H1 (cell line): Measurements from ENCODE around the gene MYO3A. TPM values are rescaled to one million over a fixed set of nuclear protein-coding genes. Genes with fewer than 3 reads are reported as not detected.
A peak's percentile ranks its signal among the peaks of the same experiment; 100 is the strongest.

Source experiments
- EZH2 ChIP-seq: fragments of 200-600 bp; sonication (generic); IDR thresholded peaks from 2 replicates; pipeline ENCODE4 v1.7.1; 2012; ENCODE audit warnings: low read depth, mild to moderate bottlenecking, moderate library complexity, low read length, inconsistent platforms; ENCODE audit not compliant: severe bottlenecking
- GABPA ChIP-seq: IDR thresholded peaks from 2 replicates; pipeline ENCODE4 v1.6.1; 2011; ENCODE audit warnings: mild to moderate bottlenecking, low read length, moderate library complexity, borderline replicate concordance; ENCODE audit not compliant: insufficient read depth
- RAD21 ChIP-seq, 2 experiments: IDR thresholded peaks in 1 of 2; conservative IDR thresholded peaks in 1 of 2; 2 replicates each; pipeline ENCODE4 v1.6.1; 2011; ENCODE audit warnings: low read depth in 2 of 2, low read length in 2 of 2, improper control_type of control experiment in 1 of 2, inconsistent platforms in 1 of 2, mild to moderate bottlenecking in 1 of 2, moderate library complexity in 1 of 2
- RBBP5 ChIP-seq: IDR thresholded peaks from 2 replicates; pipeline ENCODE4 v1.7.1; 2012; ENCODE audit warnings: low read depth, mild to moderate bottlenecking, inconsistent platforms, low read length, moderate library complexity, borderline replicate concordance
- RNF2 ChIP-seq: fragments of 200-900, 300-1000 bp; sonication (generic); IDR thresholded peaks from 2 replicates; pipeline ENCODE4 v1.7.1; 2016; ENCODE audit warnings: borderline replicate concordance, low read depth, mild to moderate bottlenecking, antibody characterized with exemption, low read length; ENCODE audit not compliant: poor library complexity, severe bottlenecking; ENCODE audit errors: missing control alignments
- SIRT6 ChIP-seq: IDR thresholded peaks from one replicate; pipeline ENCODE4 v1.7.1; 2012; ENCODE audit warnings: low read length, inconsistent platforms
- TEAD4 ChIP-seq: IDR thresholded peaks from 2 replicates; pipeline ENCODE4 v1.6.1; 2012; ENCODE audit warnings: low read depth, low read length, inconsistent platforms, mixed read lengths
- polyA plus RNA-seq, 7 experiments: library from polyadenylated mRNA; depleted of rRNA in 3 of 7; stranded (reverse) in 5 of 7; unstranded in 2 of 7; fragments of >200 nt in 5 of 7; fragments of 200-250 nt in 2 of 7; gene quantifications; 1 replicate in 5 of 7; 2 replicates in 1 of 7; 4 replicates in 1 of 7; pipeline versions ENCODE4 v1.2.1 to v1.2.3, GENCODE V29; 2011 to 2013; ENCODE audit warnings: missing spikeins in 2 of 7, mixed read lengths in 2 of 7
- total RNA-seq: library from RNA; stranded (reverse); fragmentation: NEBNext Ultra II Directional; extraction: Animal tissue kit (Norgen Biotek cat#: 25700); gene quantifications from 2 replicates; pipeline ENCODE4 v1.2.1, GENCODE V29; 2021
- TF ChIP-seq, protein P1 (sequence below): fragments of 300-600 bp; sonication (generic); IDR thresholded peaks from 2 replicates; pipeline ENCODE4 v1.7.1; 2012; ENCODE audit warnings: low read length, moderate library complexity, mild to moderate bottlenecking, inconsistent platforms; ENCODE audit not compliant: insufficient replicate concordance

The MYO3A gene
- total and polyA plus RNA-seq, 2 of the 8 experiments (the other 6 are each of a cell fraction or from before 2014, with no cell fraction given) = 3.9 to 5.3 TPM

DNA sequence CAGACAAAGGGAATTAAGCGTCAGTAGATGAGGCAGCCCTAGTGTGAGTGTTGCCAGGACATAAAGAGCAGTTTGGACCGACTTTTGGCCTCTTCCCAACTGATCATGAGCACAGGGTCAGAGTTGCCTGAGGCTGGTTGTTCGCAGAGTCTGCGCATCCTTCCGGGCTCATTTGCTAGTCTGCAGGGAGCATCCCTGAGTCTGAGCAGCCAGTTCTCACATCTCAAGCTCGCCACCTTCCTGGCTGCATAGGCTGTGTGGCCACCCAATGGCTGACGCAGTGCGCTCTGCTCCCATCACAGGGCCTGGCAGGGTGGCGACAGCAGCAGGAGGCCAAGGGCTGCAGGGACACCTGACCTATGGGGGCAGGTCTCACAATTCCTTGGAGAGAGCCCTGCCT, 287.5 kb downstream of the MYO3A start (continued):
- TF ChIP-seq, protein P1, sequence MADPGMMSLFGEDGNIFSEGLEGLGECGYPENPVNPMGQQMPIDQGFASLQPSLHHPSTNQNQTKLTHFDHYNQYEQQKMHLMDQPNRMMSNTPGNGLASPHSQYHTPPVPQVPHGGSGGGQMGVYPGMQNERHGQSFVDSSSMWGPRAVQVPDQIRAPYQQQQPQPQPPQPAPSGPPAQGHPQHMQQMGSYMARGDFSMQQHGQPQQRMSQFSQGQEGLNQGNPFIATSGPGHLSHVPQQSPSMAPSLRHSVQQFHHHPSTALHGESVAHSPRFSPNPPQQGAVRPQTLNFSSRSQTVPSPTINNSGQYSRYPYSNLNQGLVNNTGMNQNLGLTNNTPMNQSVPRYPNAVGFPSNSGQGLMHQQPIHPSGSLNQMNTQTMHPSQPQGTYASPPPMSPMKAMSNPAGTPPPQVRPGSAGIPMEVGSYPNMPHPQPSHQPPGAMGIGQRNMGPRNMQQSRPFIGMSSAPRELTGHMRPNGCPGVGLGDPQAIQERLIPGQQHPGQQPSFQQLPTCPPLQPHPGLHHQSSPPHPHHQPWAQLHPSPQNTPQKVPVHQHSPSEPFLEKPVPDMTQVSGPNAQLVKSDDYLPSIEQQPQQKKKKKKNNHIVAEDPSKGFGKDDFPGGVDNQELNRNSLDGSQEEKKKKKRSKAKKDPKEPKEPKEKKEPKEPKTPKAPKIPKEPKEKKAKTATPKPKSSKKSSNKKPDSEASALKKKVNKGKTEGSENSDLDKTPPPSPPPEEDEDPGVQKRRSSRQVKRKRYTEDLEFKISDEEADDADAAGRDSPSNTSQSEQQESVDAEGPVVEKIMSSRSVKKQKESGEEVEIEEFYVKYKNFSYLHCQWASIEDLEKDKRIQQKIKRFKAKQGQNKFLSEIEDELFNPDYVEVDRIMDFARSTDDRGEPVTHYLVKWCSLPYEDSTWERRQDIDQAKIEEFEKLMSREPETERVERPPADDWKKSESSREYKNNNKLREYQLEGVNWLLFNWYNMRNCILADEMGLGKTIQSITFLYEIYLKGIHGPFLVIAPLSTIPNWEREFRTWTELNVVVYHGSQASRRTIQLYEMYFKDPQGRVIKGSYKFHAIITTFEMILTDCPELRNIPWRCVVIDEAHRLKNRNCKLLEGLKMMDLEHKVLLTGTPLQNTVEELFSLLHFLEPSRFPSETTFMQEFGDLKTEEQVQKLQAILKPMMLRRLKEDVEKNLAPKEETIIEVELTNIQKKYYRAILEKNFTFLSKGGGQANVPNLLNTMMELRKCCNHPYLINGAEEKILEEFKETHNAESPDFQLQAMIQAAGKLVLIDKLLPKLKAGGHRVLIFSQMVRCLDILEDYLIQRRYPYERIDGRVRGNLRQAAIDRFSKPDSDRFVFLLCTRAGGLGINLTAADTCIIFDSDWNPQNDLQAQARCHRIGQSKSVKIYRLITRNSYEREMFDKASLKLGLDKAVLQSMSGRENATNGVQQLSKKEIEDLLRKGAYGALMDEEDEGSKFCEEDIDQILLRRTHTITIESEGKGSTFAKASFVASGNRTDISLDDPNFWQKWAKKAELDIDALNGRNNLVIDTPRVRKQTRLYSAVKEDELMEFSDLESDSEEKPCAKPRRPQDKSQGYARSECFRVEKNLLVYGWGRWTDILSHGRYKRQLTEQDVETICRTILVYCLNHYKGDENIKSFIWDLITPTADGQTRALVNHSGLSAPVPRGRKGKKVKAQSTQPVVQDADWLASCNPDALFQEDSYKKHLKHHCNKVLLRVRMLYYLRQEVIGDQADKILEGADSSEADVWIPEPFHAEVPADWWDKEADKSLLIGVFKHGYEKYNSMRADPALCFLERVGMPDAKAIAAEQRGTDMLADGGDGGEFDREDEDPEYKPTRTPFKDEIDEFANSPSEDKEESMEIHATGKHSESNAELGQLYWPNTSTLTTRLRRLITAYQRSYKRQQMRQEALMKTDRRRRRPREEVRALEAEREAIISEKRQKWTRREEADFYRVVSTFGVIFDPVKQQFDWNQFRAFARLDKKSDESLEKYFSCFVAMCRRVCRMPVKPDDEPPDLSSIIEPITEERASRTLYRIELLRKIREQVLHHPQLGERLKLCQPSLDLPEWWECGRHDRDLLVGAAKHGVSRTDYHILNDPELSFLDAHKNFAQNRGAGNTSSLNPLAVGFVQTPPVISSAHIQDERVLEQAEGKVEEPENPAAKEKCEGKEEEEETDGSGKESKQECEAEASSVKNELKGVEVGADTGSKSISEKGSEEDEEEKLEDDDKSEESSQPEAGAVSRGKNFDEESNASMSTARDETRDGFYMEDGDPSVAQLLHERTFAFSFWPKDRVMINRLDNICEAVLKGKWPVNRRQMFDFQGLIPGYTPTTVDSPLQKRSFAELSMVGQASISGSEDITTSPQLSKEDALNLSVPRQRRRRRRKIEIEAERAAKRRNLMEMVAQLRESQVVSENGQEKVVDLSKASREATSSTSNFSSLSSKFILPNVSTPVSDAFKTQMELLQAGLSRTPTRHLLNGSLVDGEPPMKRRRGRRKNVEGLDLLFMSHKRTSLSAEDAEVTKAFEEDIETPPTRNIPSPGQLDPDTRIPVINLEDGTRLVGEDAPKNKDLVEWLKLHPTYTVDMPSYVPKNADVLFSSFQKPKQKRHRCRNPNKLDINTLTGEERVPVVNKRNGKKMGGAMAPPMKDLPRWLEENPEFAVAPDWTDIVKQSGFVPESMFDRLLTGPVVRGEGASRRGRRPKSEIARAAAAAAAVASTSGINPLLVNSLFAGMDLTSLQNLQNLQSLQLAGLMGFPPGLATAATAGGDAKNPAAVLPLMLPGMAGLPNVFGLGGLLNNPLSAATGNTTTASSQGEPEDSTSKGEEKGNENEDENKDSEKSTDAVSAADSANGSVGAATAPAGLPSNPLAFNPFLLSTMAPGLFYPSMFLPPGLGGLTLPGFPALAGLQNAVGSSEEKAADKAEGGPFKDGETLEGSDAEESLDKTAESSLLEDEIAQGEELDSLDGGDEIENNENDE = no peak
- no peak for TF ChIP-seq SIRT6
- TF ChIP-seq GABPA = no peak
- TF ChIP-seq TEAD4 = no peak
- TF ChIP-seq EZH2 = no peak
- no peak for TF ChIP-seq RNF2
- no peak for TF ChIP-seq RBBP5
- peak in 1 of 2 experiments; percentile 15; a peak in 1 of 4 replicates for TF ChIP-seq RAD21 (IDR thresholded peaks at IDR 0.05 in 1 of 2, conservative IDR thresholded peaks at IDR 0.05 in 1 of 2; ENCODE audit: low read depth in 2 of 2, low read length in 2 of 2)
